HS-5 (cell line): Measurements from ENCODE around the gene ZNF573.

ENCODE experiments used
- DNase-seq: peaks from one replicate; pipeline ENCODE4 v3.0.0-alpha.2; 2012; ENCODE audit warnings: low read depth

The ZNF573 gene

DNA sequence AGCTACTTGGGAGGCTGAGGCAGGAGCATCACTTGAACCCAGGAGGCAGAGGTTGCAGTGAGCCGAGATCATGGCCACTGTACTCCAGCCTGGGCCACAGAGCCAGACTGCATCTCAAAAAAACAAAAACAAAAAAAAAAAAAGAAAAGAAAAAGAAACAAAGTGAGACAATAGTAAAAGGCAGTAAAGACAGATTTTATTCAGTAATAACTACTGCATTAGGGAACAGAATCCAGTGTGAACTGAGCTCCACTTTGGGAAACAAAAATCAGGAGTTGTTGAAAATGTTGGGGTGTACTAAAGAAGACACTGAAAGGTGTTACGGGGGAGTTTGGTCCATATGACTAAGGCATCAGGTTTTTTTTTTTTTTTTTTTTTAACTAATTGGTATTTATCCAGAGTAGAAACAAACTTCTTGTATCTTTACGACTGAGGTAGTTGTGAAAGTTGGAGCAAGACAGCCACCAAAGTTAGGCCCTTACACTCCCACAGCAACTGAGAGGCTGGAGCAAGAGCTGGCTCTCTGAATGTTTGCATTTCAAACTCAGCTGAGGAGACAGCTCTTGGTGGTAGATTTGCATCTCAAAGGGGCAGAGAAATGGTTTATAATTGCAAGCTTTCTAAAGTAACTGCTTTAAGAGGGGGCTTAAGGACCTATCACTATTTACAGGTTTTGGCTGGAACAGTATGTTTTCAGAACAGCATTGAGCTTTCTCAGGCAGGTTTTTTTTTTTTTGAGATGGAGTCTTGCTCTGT, 84.1 kb downstream of the ZNF573 start:
- DNase-seq, result no peak

DNA sequence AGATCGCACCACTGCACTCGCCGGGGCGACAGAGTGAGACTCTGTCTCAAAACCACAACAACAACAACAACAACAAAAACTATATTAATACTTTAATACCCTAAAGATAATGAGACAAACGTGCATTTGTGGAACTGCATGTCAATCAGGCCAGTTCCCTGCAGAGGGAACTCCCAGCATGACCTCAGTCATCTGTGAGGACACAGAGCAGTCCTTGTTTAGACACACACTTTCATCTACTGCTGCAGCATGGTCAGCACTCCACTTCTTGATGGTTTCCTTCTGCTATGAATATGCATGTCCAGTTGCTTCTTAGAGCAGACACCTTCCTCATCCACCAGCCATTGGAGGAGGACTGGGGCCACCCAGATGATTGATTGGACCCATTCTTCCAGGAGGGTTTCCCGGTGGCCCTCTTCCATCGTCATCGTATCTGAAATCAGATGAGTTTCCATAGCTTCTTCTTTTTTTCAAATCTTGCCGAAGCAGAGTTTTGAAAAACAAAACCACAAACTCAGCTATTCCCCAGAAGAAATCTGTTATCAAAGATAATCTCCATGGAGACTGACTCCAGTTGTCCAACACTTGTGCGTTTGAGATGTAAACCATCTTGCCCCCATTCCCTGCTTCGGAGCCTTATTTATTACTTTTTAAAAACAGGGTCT, 86.3 kb downstream of the ZNF573 start:
- DNase-seq, result no peak

DNA sequence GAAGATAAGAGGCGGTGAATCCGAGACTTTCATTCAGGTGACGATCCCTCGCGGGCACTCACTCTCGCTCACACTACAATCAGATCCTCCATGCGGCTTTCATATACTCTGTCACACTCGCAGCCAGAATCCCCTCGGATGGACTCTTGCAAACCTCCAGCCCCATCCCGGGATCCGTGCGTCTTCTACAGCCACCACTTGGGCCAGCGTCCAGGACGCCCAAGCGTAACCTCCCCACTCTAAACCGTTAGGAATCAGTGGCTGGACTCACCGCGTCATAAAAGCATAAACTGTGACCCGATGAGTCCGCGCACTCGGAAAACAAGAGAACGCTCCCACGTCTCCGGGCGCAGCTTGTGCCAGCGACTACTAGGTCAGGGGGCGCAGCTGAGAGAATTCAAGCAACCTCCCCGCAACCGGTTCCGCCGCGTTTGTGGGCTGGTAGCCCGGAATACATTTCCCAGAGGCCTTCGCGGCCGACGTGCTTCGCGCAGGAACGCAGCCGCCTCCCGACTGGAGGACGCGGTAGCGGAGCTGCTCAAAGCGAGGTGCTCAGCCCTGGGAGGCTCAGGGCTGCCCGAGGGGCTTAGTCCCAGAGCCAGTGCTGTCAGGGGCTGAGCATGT, 87.4 kb downstream of the ZNF573 start:
- DNase-seq, result no peak
